ENCODE measurements around the gene CXorf38.
"Not testable (repeated sequence)": the region's sequence is repeated elsewhere in the genome, so short reads cannot be mapped to it uniquely, and the experiment has no call there.

- TF ChIP-seq, protein P1, sequence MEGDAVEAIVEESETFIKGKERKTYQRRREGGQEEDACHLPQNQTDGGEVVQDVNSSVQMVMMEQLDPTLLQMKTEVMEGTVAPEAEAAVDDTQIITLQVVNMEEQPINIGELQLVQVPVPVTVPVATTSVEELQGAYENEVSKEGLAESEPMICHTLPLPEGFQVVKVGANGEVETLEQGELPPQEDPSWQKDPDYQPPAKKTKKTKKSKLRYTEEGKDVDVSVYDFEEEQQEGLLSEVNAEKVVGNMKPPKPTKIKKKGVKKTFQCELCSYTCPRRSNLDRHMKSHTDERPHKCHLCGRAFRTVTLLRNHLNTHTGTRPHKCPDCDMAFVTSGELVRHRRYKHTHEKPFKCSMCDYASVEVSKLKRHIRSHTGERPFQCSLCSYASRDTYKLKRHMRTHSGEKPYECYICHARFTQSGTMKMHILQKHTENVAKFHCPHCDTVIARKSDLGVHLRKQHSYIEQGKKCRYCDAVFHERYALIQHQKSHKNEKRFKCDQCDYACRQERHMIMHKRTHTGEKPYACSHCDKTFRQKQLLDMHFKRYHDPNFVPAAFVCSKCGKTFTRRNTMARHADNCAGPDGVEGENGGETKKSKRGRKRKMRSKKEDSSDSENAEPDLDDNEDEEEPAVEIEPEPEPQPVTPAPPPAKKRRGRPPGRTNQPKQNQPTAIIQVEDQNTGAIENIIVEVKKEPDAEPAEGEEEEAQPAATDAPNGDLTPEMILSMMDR (IDR thresholded peaks at IDR 0.05; ENCODE audit: insufficient read depth, low read length) = not testable (repeated sequence)
- not testable (repeated sequence) for TF ChIP-seq POLR2AphosphoS5 (IDR thresholded peaks at IDR 0.05; ENCODE audit: low read depth); REST (IDR thresholded peaks at IDR 0.05; ENCODE audit: insufficient replicate concordance, low read depth); GABPA (IDR thresholded peaks at IDR 0.05; ENCODE audit: low read depth); SPI1 (IDR thresholded peaks at IDR 0.05; ENCODE audit: borderline replicate concordance, low read depth)
These were observed 59.7 kb downstream of the CXorf38 start for GRCh38 chrX:40587623-40588022.

Data from HL-60 (cell line).